D721Med (cell line): ENCODE results near the gene MAPK12.

Experiments used
- DNase-seq: peaks from one replicate; pipeline ENCODE4 v3.0.0; 2011; ENCODE audit warnings: low spot score; ENCODE audit not compliant: insufficient read length
- FAIRE-seq: peaks from 2 replicates; lab custom pipeline; 2011; peaks lifted over from hg19 to GRCh38; lab: Jason Lieb, UNC
- CTCF ChIP-seq: IDR thresholded peaks from 2 replicates; pipeline ENCODE4 v1.5.1; 2012; ENCODE audit warnings: mild to moderate bottlenecking, control low read depth; ENCODE audit not compliant: insufficient read depth; ENCODE audit errors: missing control alignments

MAPK12 gene

GRCh38 chr22:50303848-50304527 is 42.5 kb upstream of the MAPK12 start:
- FAIRE-seq = no peak
- TF ChIP-seq CTCF = no peak
- no peak for DNase-seq

- no peak for TF ChIP-seq CTCF
- FAIRE-seq = no peak
- DNase-seq = no peak
These were observed 42.0 kb upstream of the MAPK12 start for GRCh38 chr22:50303515-50303847.

GRCh38 chr22:50302564-50302963 is 41.1 kb upstream of the MAPK12 start:
- DNase-seq (no peak), FAIRE-seq (no peak)
- no peak for TF ChIP-seq CTCF

GRCh38 chr22:50302041-50302541 is 40.6 kb upstream of the MAPK12 start:
- FAIRE-seq (no peak), DNase-seq (no peak)
- no peak for TF ChIP-seq CTCF

GRCh38 chr22:50301581-50301991 is 40.1 kb upstream of the MAPK12 start:
- no peak for TF ChIP-seq CTCF
- DNase-seq (no peak), FAIRE-seq (no peak)

- DNase-seq (no peak), FAIRE-seq (no peak)
- TF ChIP-seq CTCF = no peak
These were observed 39.3 kb upstream of the MAPK12 start for GRCh38 chr22:50300620-50301257.
